Endothelial cell of umbilical vein (primary cell): ENCODE measurements around the gene LRRC34.

Experiments
- EZH2 ChIP-seq: IDR thresholded peaks from 2 replicates; pipeline ENCODE4 v1.6.1; 2012; ENCODE audit warnings: borderline replicate concordance, low read depth, mild to moderate bottlenecking, moderate library complexity, low read length, inconsistent platforms; ENCODE audit not compliant: severe bottlenecking
- GATA2 ChIP-seq: IDR thresholded peaks from 2 replicates; pipeline ENCODE4 v1.7.0; 2011; ENCODE audit warnings: low read depth, mild to moderate bottlenecking, moderate library complexity, mixed read lengths, low read length; ENCODE audit not compliant: insufficient read length, insufficient read depth
- MYC ChIP-seq: IDR thresholded peaks from one replicate; pipeline ENCODE4 v1.6.1; 2011; ENCODE audit warnings: mild to moderate bottlenecking, low read depth, low read length
- POLR2A ChIP-seq: IDR thresholded peaks from 2 replicates; pipeline ENCODE4 v1.6.1; 2012; ENCODE audit warnings: low read depth, mild to moderate bottlenecking, control low read depth, low read length
- POLR2AphosphoS5 ChIP-seq: IDR thresholded peaks from 2 replicates; pipeline ENCODE4 v1.6.1; 2012; ENCODE audit warnings: low read depth, mild to moderate bottlenecking, control low read depth, low read length, moderate library complexity; ENCODE audit not compliant: insufficient read depth
- TF ChIP-seq, protein P1 (sequence below): IDR thresholded peaks from 2 replicates; pipeline ENCODE4 v1.6.1; 2011; ENCODE audit not compliant: insufficient read depth, insufficient read length
- TF ChIP-seq, protein P2 (sequence below), 2 donors: IDR thresholded peaks; 1 replicate in 1 of 2; 2 replicates in 1 of 2; pipeline ENCODE4 v1.5.1; 2011; ENCODE audit warnings: low read length in 2 of 2, mild to moderate bottlenecking in 2 of 2, moderate library complexity in 2 of 2, control low read depth in 1 of 2, inconsistent platforms in 1 of 2, low read depth in 1 of 2; ENCODE audit not compliant: insufficient read depth in 1 of 2; ENCODE audit errors: extremely low read depth in 1 of 2

DNA sequence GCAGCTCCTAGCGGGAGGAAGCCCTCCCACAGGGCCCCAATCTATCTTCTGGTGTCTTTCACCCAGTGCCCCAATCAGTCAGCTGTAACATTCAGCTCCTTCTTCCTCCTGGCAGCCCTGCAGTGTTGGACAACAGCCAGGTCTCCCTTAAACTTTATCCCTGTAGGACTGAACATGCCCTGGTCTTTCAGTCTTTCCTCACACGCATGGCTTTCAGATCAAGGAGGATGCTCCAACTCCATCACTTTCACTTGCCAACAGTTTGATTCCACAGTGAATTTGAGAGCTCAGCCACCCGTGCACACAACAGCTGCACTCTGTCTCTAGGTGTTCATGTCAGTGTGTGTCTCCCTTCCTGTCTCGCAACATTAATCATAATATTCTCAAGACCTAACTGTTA is 28.5 kb upstream of the LRRC34 start:
- TF ChIP-seq, protein P1, sequence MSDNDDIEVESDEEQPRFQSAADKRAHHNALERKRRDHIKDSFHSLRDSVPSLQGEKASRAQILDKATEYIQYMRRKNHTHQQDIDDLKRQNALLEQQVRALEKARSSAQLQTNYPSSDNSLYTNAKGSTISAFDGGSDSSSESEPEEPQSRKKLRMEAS: no peak
- TF ChIP-seq, protein P2, sequence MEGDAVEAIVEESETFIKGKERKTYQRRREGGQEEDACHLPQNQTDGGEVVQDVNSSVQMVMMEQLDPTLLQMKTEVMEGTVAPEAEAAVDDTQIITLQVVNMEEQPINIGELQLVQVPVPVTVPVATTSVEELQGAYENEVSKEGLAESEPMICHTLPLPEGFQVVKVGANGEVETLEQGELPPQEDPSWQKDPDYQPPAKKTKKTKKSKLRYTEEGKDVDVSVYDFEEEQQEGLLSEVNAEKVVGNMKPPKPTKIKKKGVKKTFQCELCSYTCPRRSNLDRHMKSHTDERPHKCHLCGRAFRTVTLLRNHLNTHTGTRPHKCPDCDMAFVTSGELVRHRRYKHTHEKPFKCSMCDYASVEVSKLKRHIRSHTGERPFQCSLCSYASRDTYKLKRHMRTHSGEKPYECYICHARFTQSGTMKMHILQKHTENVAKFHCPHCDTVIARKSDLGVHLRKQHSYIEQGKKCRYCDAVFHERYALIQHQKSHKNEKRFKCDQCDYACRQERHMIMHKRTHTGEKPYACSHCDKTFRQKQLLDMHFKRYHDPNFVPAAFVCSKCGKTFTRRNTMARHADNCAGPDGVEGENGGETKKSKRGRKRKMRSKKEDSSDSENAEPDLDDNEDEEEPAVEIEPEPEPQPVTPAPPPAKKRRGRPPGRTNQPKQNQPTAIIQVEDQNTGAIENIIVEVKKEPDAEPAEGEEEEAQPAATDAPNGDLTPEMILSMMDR (IDR thresholded peaks at IDR 0.05; ENCODE audit: extremely low read depth in 1 of 2, insufficient read depth in 1 of 2, low read depth in 1 of 2, low read length in 2 of 2): no peak
- TF ChIP-seq POLR2A (no peak), POLR2AphosphoS5 (no peak), MYC (no peak), GATA2 (no peak), EZH2 (no peak)
